CD8-positive, alpha-beta memory T cell (primary cell): ENCODE measurements around the gene GPC4. TPM values are rescaled to one million over a fixed set of nuclear protein-coding genes. Genes with fewer than 3 reads are reported as not detected.

Experiments used
- CTCF ChIA-PET: fragments of 350-600 bp; sonication (Branson Sonifier 250); formaldehyde crosslinking; loops from one replicate; lab custom pipeline; 2021; ENCODE audit warnings: antibody characterized with exemption; lab: Charles Lee
- POLR2A ChIA-PET: fragments of 350-600 bp; sonication (Branson Sonifier 250); formaldehyde crosslinking; loops from one replicate; lab custom pipeline; 2021; ENCODE audit warnings: antibody characterized with exemption; lab: Charles Lee
- DNase-seq, 5 donors: peaks; one replicate each; pipeline versions ENCODE4 v3.0.0 to v3.0.0-alpha.2; 2020 to 2022; ENCODE audit warnings: mixed read lengths in 1 of 5
- H3K27ac ChIP-seq: one replicate; pipeline ENCODE4 v1.7.0; 2013; ENCODE audit warnings: low read depth, mild to moderate bottlenecking, low read length, moderate library complexity
- H3K27me3 ChIP-seq: 2 replicates; pipeline ENCODE4 v1.7.0; 2013; ENCODE audit warnings: low read length, mild to moderate bottlenecking; ENCODE audit not compliant: insufficient read depth, poor library complexity, severe bottlenecking
- H3K36me3 ChIP-seq: 2 replicates; pipeline ENCODE4 v1.7.0; 2013; ENCODE audit warnings: mild to moderate bottlenecking, low read length, moderate library complexity; ENCODE audit not compliant: insufficient read depth
- H3K4me1 ChIP-seq: 2 replicates; pipeline ENCODE4 v1.7.0; 2013; ENCODE audit warnings: mild to moderate bottlenecking, low read length, moderate library complexity; ENCODE audit not compliant: insufficient read depth
- H3K4me3 ChIP-seq: 2 replicates; pipeline ENCODE4 v1.7.0; 2013; ENCODE audit warnings: mild to moderate bottlenecking, low read length
- H3K9me3 ChIP-seq: 2 replicates; pipeline ENCODE4 v1.7.0; 2013; ENCODE audit warnings: mild to moderate bottlenecking, low read length
- H3K27ac Mint-ChIP-seq, 8 donors: one replicate each; pipeline ENCODE4 v1.8.0; 2020 to 2021; ENCODE audit warnings: mixed read lengths in 8 of 8, mild to moderate bottlenecking in 6 of 8, inconsistent platforms in 3 of 8, moderate library complexity in 3 of 8
- H3K27me3 Mint-ChIP-seq, 2 donors: one replicate each; pipeline ENCODE4 v1.8.0; 2020 to 2021; ENCODE audit warnings: mixed read lengths in 2 of 2, mild to moderate bottlenecking in 1 of 2, moderate library complexity in 1 of 2
- H3K36me3 Mint-ChIP-seq, 3 donors: one replicate each; pipeline ENCODE4 v1.8.0; 2020 to 2021; ENCODE audit warnings: mixed read lengths in 3 of 3, inconsistent platforms in 1 of 3, mild to moderate bottlenecking in 1 of 3
- H3K4me1 Mint-ChIP-seq, 3 donors: one replicate each; pipeline ENCODE4 v1.8.0; 2020 to 2021; ENCODE audit warnings: mixed read lengths in 3 of 3, inconsistent platforms in 1 of 3, mild to moderate bottlenecking in 1 of 3
- H3K4me3 Mint-ChIP-seq, 7 donors: one replicate each; pipeline ENCODE4 v1.8.0; 2020 to 2021; ENCODE audit warnings: mixed read lengths in 7 of 7, mild to moderate bottlenecking in 6 of 7, moderate library complexity in 4 of 7, inconsistent platforms in 2 of 7
- H3K9me3 Mint-ChIP-seq, 5 donors: one replicate each; pipeline ENCODE4 v1.8.0; 2020 to 2022; ENCODE audit warnings: mixed read lengths in 5 of 5, mild to moderate bottlenecking in 3 of 5, moderate library complexity in 2 of 5, inconsistent platforms in 1 of 5
- polyA plus RNA-seq: library from polyadenylated mRNA; unstranded; fragments of 300-500 nt; fragmentation: Illumina TruSeq; gene quantifications from one replicate; pipeline ENCODE4 v1.2.3, GENCODE V29; 2021
- total RNA-seq, 2 experiments: library from RNA; stranded (reverse); gene quantifications; one replicate each; pipeline ENCODE4 v1.2.3, GENCODE V29; 2021

Gene GPC4
- total and polyA plus RNA-seq, 3 experiments from 2014 or later, result not detected

DNA sequence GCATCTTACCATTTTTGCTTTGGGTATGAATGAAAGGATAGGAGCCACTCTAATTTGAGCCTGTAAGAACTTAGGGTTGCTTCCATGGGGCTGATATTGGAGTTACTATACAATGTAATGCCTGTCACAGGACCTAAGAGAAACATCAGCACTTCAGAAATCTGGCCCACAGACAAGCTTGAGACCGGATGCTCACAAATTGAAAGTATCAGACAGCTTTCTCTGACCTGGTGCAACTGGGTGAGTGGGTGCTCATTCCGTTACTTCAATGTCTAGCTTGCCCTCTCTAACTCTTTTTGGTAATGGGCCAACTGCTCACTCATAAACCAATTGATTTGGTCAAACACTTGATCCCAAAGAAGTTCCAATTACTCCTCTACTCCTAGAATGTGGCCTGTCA is 62.1 kb downstream of the GPC4 start:
- no peaks in the 10 kb centered on the region for H3K4me1 ChIP-seq
- peaks cover 0 to 6% of the 10 kb centered on the region in 2 donors for H3K27me3 Mint-ChIP-seq
- no peak overlapping the region for H3K27ac ChIP-seq
- DNase-seq, result no peak
- no peak overlapping the region for H3K4me3 Mint-ChIP-seq
- no peaks in the 10 kb centered on the region for H3K9me3 ChIP-seq
- no peak overlapping the region for H3K4me3 ChIP-seq
- H3K9me3 Mint-ChIP-seq, result no peaks in the 10 kb centered on the region
- POLR2A ChIA-PET, result no interaction called here
- H3K36me3 Mint-ChIP-seq, result no peaks in the 10 kb centered on the region
- CTCF ChIA-PET, result no interaction called here
- no peaks in the 10 kb centered on the region for H3K4me1 Mint-ChIP-seq
- no peak overlapping the region for H3K27ac Mint-ChIP-seq
- no peaks in the 10 kb centered on the region for H3K27me3 ChIP-seq
- H3K36me3 ChIP-seq, result no peaks in the 10 kb centered on the region

DNA sequence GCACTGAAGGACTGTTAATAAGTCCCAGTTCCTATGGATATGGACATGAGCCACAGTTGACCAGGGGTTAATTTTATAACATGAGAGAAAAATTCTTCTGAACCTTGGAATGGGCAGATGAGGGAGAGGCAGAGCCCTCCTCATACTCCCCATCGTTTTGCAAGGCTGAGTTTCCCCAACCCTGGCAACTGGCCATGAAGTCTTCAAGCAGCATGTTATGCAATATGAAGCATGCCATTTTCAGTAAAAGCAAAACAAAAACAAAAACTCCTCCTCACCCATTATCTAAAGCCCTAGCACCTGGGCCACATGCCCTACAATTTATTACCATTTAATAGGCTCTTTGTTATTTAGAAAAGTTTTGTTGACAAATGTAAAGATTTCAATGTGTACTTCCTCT is 64.5 kb downstream of the GPC4 start:
- H3K9me3 Mint-ChIP-seq, result no peaks in the 10 kb centered on the region
- CTCF ChIA-PET, result no interaction called here
- H3K4me3 ChIP-seq, result no peak overlapping the region
- DNase-seq, result no peak
- no peaks in the 10 kb centered on the region for H3K36me3 Mint-ChIP-seq
- no peaks in the 10 kb centered on the region for H3K27me3 ChIP-seq
- H3K36me3 ChIP-seq, result no peaks in the 10 kb centered on the region
- H3K27me3 Mint-ChIP-seq, result peaks cover 0 to 6% of the 10 kb centered on the region in 2 donors
- H3K9me3 ChIP-seq, result no peaks in the 10 kb centered on the region
- H3K27ac Mint-ChIP-seq, result no peak overlapping the region
- no peaks in the 10 kb centered on the region for H3K4me1 ChIP-seq
- no peaks in the 10 kb centered on the region for H3K4me1 Mint-ChIP-seq
- no peak overlapping the region for H3K4me3 Mint-ChIP-seq
- no peak overlapping the region for H3K27ac ChIP-seq
- POLR2A ChIA-PET, result no interaction called here

DNA sequence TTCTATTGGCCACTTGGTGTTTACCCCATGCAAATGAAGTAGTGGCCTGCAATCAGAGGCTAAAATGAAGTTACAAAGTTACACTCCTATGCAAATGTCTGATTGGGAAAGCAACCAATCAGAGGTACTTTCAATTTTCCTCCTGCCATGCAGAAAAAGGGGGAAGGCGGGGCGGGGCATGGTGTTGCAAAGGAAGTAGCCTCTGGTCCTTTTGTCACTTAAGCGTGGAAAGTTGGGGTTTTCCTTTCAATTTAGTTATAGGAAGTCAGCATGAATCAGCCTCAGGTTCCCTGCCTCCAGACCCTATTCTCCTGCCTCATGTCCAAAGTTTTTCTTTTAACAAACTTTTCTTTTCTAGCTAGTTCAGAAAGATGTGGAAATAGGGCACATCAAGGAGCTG is 69.3 kb downstream of the GPC4 start:
- Histone ChIP-seq H3K4me1 (no peaks in the 10 kb centered on the region), H3K27ac (no peak overlapping the region), H3K36me3 (no peaks in the 10 kb centered on the region), H3K4me3 (no peak overlapping the region), H3K9me3 (no peaks in the 10 kb centered on the region), H3K27me3 (no peaks in the 10 kb centered on the region)
- Mint-ChIP-seq H3K27ac (no peak overlapping the region), H3K36me3 (no peaks in the 10 kb centered on the region), H3K4me1 (no peaks in the 10 kb centered on the region), H3K27me3 (peaks cover 0 to 4% of the 10 kb centered on the region in 2 donors), H3K9me3 (no peaks in the 10 kb centered on the region), H3K4me3 (no peak overlapping the region)
- ChIA-PET CTCF (no interaction called here), POLR2A (no interaction called here)
- no peak for DNase-seq

DNA sequence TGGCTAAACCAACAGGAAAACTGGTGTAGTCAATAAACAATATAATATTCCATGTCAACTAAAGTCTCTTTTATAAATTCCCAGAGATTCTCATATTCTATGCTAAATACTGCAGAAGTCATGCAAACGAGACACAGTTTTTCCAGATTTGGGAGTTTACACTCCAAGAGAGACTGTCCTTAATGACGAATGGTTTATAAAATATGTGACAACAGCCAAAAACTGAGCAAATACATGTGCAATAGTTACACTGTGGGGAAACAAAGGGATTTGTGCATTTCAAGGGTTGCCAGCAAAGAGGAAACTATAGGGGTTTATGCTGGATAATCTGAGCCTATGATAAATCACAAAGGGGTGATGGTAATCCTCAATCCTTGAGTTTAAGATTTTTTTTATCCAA is 75.7 kb downstream of the GPC4 start:
- Histone ChIP-seq H3K27ac (no peak overlapping the region), H3K4me1 (no peaks in the 10 kb centered on the region), H3K36me3 (no peaks in the 10 kb centered on the region), H3K9me3 (no peaks in the 10 kb centered on the region), H3K27me3 (no peaks in the 10 kb centered on the region), H3K4me3 (no peak overlapping the region)
- H3K27ac Mint-ChIP-seq, result no peak overlapping the region
- peaks cover 0 to 3% of the 10 kb centered on the region in 2 donors for H3K27me3 Mint-ChIP-seq
- no peaks in the 10 kb centered on the region for H3K4me1 Mint-ChIP-seq
- H3K9me3 Mint-ChIP-seq, result peaks cover 0 to 2% (median 0%) of the 10 kb centered on the region in 5 donors
- H3K36me3 Mint-ChIP-seq, result no peaks in the 10 kb centered on the region
- DNase-seq, result no peak
- CTCF ChIA-PET, result no interaction called here
- no peak overlapping the region for H3K4me3 Mint-ChIP-seq
- POLR2A ChIA-PET, result no interaction called here

DNA sequence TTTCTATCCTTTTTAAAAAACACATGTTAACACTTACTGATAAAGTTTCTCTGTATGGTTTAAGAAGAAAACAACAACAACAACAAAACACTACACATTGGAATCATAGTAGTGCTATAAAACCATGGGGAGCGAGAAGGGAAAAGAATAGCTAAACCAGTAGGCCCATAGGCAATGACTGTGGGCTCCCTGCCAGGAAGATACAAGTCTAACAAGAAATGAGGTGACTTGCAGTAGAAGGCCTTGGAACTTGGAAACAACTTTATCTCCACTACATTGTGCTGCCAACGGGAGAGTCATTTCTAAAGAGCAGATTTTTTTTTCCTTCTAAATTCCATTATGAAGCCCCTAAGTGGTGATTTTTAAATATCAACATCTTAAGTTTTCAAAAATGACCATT is 78.0 kb downstream of the GPC4 start:
- no peak for DNase-seq
- no peaks in the 10 kb centered on the region for H3K9me3 ChIP-seq
- ChIA-PET CTCF (no interaction called here), POLR2A (no interaction called here)
- no peaks in the 10 kb centered on the region for H3K27me3 ChIP-seq
- Mint-ChIP-seq H3K27ac (no peak overlapping the region), H3K9me3 (peaks cover 0 to 2% (median 0%) of the 10 kb centered on the region in 5 donors), H3K36me3 (no peaks in the 10 kb centered on the region), H3K27me3 (peaks cover 0 to 5% of the 10 kb centered on the region in 2 donors), H3K4me1 (no peaks in the 10 kb centered on the region), H3K4me3 (no peak overlapping the region)
- H3K4me1 ChIP-seq, result no peaks in the 10 kb centered on the region
- no peaks in the 10 kb centered on the region for H3K36me3 ChIP-seq
- no peak overlapping the region for H3K27ac ChIP-seq
- H3K4me3 ChIP-seq, result no peak overlapping the region

DNA sequence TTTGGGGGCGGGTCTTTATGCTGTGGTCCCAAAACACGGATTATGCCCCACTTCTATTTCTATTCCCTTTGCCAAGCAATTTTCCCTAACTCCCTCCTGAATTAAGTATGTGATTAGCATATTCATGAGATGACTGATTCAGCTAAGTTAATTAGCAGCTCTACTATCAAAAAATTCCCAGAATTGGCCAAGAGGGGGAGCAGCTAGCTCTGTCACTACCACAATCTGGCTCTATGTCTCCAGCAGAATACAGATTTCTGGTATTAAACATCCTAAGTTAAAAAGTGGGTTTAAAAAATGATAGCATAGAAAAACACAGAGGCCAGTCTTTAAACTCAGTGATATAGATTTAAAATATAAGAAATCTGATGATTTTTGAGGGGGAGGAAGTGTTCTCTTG is 80.3 kb downstream of the GPC4 start:
- Mint-ChIP-seq H3K27me3 (peaks cover 0 to 5% of the 10 kb centered on the region in 2 donors), H3K27ac (no peak overlapping the region), H3K9me3 (peaks cover 0 to 2% (median 0%) of the 10 kb centered on the region in 5 donors), H3K4me1 (no peaks in the 10 kb centered on the region), H3K4me3 (no peak overlapping the region), H3K36me3 (no peaks in the 10 kb centered on the region)
- Histone ChIP-seq H3K4me3 (no peak overlapping the region), H3K9me3 (no peaks in the 10 kb centered on the region), H3K36me3 (no peaks in the 10 kb centered on the region), H3K27ac (no peak overlapping the region), H3K4me1 (no peaks in the 10 kb centered on the region), H3K27me3 (no peaks in the 10 kb centered on the region)
- POLR2A ChIA-PET, result no interaction called here
- CTCF ChIA-PET, result no interaction called here
- no peak for DNase-seq

DNA sequence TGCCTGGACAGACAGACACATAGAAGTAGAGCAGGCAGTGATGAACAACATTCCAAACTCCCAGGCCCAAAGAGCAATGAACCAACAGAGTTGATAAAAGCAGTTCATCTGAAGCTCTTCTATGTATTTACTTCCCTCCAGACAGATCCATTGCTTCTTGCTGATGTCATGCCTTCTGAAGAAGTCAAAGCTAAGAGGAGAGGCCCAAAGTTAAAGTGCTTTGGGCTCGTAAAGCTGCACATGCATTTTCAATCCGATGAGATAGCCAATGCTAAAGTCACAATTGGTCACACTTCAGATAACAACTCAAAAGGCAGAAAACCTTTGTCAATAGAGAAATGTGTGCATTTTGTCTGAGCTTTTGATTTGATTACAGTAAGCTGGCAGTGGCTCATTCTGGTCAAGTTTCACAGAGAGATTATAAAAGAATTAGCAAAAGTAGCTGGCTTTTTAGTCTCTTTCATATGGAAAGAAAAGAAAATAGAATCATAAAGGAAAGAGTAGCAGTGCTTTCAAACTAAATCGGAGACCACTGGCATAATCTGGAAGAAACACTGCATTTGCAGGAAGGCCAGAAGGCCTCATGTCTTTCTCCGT is 82.0 kb downstream of the GPC4 start:
- Mint-ChIP-seq H3K9me3 (peaks cover 0 to 2% (median 0%) of the 10 kb centered on the region in 5 donors), H3K4me1 (no peaks in the 10 kb centered on the region), H3K27ac (no peak overlapping the region), H3K27me3 (peaks cover 0 to 5% of the 10 kb centered on the region in 2 donors), H3K4me3 (no peak overlapping the region), H3K36me3 (no peaks in the 10 kb centered on the region)
- POLR2A ChIA-PET, result no interaction called here
- H3K27ac ChIP-seq, result no peak overlapping the region
- H3K27me3 ChIP-seq, result no peaks in the 10 kb centered on the region
- no peak for DNase-seq
- H3K4me1 ChIP-seq, result no peaks in the 10 kb centered on the region
- H3K9me3 ChIP-seq, result no peaks in the 10 kb centered on the region
- no peak overlapping the region for H3K4me3 ChIP-seq
- H3K36me3 ChIP-seq, result no peaks in the 10 kb centered on the region
- CTCF ChIA-PET, result no interaction called here

DNA sequence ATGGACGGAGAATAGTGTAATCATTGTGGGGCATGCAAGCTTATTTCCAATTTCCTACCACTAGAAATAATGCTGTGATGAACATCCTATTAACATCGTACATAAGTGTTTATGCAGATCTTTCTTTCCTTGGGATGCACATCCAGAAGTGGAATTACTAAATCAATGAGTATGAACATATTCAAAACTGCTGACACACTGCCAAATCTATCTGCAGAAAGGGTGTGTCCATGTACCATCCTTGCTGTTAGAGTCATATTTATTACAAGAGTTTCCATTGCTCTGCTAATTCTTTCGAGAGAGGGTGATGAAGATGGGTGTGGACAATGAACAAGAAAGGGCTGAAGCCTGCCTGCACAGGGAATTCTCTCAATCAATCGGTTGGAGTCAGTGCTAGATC is 82.6 kb downstream of the GPC4 start:
- POLR2A ChIA-PET, result no interaction called here
- Mint-ChIP-seq H3K9me3 (peaks cover 0 to 2% (median 0%) of the 10 kb centered on the region in 5 donors), H3K27me3 (peaks cover 0 to 2% of the 10 kb centered on the region in 2 donors), H3K4me3 (no peak overlapping the region), H3K4me1 (no peaks in the 10 kb centered on the region), H3K36me3 (no peaks in the 10 kb centered on the region), H3K27ac (no peak overlapping the region)
- Histone ChIP-seq H3K36me3 (no peaks in the 10 kb centered on the region), H3K9me3 (no peaks in the 10 kb centered on the region), H3K27ac (no peak overlapping the region), H3K4me1 (no peaks in the 10 kb centered on the region), H3K4me3 (no peak overlapping the region), H3K27me3 (no peaks in the 10 kb centered on the region)
- CTCF ChIA-PET, result no interaction called here
- no peak for DNase-seq
